Amygdala (tissue), 56 donors: Measurements from ENCODE around the gene IL17REL.

Source experiments
- DNase-seq, 56 donors: peaks; one replicate each; lab custom pipeline; 2025; lab: John Stamatoyannopoulos, UW

The IL17REL gene

DNA sequence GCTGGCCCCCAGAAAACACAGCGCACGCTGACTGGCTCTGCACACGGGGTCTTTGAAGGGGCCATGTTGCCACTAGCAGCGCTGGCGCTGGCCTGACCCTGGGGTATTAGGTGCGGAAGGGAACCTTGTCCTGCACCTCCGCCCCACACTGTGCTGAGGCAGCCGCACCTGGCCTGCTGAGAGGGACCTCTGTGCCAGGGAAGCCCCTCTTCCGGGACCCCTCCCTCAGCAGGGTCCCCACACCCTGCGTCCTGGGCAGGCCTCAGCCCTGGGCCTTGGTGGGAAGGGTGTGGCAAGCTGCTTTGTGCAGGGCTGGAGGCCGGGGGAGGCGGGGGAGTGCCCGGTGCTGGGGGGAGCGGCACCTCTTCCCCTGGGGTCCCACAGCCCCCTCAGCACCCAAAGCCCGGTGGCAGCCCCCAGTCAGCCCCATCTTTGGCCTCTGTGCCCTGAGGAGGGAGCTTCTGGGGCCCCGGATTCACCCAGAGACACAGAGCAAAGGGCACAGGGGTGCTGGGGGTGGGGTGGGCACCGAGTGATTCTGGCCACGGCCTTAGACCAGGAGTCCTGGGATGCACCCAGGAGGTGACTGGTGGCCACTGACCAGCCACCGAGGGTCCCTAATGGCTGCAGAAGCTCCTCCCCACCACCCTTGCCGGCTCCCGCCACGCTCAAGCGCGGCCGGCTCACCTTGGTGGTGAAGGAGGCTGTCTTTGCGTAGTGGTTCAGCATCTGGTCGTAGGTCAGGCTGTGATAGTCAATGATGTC lies 34.1 kb upstream of the IL17REL start:
- no peak for DNase-seq

DNA sequence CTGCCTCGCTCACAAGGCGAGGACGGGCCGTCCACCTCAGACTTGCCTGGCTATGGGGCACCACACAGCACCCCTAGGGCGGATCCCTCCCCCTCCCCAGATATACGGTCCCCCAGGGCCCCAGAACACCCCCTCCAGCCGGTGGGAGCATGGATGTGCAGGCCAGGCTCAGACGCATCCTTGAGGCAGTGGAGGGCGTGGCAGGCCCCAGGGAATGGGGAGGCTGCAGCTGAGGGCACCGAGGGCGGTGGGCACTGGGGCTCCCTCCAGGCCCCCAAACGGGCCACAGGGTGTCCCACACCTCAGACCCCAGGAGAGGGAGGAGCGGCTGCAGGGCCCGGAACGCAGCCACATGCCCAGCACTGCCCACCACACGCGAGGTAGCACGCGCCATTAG lies 33.5 kb upstream of the IL17REL start:
- no peak for DNase-seq

DNA sequence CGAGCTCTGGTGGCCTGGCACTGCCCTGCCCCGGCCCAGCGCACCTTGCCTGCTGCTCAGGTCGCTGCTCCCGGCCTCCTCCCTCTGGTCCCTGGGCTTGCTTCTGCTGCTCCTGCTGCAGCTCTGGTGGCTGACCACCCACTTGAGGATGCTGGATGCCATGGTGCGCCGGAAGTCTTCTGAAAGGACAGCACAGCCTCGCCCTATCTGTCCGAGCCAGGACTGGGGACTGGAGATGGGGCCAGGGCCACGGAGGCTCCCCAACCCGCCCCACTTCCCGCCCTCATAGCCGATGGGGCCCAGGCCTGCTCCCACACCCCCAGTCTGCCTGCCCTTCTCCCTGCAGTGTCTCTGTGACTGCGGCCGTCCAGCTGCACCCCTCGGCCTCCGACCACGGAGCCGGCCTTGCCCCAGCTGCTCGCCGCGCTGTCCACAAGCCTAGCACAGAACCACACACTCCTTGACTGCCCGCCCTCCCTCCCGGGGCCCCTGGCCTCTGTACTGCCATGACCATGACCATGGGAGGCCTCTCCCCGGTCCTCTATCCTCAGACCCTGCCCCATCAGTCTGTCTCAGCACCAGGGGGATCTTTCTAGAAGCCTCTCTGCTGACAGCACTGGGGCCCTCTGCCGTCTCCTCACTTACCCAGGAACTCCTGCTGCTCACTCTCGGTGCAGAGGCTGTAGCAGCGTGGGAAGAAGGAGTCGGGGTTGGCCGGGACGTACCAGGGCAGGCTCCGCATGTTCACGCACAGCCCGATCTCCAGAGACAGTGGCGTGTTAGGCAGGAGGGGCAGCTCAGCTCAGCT lies 32.9 kb upstream of the IL17REL start:
- DNase-seq = no peak

DNA sequence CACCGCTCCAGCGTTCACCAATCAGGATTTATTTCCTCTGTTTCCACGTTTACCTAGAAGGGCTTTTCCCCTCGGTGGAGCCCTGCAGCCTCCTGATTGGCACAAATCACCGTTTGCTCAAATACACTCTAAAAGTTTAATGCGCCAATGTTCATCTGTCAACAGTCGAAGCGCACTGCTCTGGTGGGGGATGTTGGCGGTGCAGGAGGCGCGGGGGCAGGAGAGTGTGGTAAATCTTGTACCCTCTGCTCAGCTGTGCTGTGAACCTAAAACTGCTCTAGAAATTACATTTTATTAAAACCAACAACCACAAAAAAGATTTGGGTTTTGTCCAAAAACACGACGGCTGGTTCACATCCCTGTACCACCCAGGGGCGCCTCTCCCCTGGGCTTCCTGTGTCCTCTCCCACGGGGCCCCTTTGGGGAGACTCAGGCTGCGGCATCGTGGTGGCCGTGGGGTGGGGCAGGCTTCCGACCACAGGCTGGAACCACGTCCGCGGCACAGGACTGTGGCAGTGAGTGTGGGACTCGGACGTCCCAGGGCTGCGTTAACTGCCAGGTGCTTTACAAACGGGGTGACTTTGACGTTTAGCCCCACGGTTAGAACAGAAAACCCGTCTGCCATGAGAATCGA lies 32.0 kb upstream of the IL17REL start:
- no peak for DNase-seq

DNA sequence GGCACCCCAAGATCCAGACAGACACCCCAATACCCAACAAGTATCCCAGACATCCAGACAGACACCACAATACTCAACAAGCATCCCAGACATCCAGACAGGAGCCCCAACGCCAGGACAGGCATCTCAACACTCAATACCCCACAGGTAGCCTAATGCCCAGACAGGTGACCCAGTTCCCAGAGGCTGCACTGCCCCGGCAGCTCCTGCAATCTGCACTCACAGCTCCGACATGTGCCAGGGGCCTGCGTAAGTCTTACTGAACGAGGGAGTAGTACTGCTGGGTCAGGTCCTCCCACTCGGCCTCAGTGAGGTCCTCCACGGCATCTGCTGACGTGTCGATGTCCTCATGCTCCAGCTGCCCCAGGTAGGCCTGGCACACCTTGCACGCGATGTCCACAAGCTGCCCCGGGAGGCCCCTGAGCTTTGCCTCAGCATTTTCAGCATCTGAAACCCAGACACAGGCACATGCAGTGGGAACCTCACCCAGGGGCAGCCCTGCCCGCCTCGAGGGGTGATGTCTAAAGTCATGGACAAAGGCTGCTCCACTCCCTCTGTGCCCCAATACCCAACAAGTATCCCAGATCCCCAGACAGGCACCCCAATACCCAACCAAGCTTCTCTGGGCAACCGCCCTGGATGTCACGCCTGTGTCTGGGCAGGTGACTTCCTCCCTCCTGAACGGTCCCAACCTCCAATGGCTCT lies 28.9 kb upstream of the IL17REL start:
- DNase-seq = no peak

DNA sequence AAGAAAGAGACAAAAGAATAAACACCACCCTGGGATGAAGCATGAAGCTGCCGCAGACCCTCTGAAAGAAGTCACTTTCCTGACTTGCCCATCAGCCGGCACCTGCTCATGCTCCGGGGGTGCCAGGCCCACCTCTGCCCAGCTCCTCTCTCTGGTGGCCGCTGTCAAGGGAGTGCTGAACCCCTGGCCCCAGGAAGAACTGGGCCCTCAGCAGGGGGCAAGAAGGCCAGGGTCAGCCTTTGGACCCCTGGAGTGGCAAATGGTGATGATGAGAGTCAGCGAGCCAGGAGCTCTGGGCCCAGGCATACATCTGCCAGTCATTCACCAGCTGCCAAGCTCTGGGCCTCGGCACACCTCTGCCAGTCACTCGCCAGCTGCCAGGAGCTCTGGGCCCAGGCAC lies 28.2 kb upstream of the IL17REL start:
- DNase-seq = no peak

DNA sequence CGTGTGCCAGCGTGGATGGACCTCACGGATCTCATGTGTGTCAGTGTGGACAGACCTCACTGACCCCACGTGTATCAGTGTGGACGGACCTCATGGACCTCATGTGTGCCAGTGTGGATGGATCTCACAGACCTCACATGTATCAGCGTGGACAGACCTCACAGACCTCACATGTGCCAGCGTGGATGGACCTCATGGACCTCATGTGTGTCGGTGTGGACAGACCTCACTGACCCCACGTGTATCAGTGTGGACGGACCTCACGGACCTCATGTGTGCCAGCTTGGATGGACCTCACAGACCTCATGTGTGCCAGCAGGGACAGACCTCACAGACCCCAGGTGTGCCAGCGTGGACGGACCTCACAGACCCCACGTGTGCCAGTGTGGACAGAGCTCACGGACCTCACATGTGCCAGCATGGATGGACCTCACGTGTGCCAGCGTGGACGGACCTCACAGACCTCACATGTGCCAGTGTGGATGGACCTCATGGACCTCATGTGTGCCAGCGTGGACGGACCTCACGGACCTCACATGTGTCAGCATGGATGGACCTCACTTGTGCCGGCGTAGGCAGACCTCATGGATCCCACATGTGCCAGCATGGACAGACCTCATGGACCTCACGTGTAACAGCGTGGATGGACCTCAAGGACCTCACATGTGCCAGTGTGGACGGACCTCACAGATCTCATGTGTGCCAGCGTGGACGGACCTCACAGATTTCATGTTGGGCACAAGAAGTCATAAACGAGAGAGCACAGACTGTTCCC lies 27.3 kb upstream of the IL17REL start:
- DNase-seq = no peak

DNA sequence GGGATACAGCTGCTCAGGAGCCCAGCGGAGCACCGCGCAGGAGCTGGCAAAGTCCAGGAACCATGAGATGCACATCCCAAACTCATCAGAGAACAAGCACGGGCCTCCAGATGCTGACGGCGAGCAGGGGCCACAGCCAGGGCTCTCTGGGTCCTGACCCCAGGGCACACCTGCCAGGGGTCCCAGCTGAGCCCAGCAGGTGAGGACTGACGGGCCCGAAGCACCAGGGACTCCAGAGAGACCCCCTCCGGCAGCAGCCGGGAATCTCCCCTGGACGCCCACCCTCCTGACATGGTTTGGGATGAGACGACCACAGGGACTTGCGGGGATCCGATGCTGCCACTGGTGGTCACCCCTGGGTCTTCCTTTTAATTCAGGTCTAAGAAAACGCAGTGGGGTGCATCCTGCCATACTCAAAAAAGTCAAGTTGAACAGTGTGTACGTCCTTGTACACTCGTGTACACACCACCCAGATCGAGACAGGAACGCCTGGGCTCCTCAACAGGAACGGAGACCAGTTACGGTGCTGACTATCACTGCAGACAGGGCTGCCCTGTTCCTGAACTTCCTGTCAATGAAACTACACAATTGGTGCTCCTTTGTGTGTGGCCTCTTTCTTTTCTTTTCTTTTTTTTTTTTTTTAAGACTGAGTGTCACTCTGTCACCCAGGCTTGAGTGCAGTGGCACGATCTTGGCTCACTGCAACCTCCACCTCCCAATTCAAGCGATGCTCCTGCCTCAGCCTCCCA lies 23.6 kb upstream of the IL17REL start:
- no peak for DNase-seq

DNA sequence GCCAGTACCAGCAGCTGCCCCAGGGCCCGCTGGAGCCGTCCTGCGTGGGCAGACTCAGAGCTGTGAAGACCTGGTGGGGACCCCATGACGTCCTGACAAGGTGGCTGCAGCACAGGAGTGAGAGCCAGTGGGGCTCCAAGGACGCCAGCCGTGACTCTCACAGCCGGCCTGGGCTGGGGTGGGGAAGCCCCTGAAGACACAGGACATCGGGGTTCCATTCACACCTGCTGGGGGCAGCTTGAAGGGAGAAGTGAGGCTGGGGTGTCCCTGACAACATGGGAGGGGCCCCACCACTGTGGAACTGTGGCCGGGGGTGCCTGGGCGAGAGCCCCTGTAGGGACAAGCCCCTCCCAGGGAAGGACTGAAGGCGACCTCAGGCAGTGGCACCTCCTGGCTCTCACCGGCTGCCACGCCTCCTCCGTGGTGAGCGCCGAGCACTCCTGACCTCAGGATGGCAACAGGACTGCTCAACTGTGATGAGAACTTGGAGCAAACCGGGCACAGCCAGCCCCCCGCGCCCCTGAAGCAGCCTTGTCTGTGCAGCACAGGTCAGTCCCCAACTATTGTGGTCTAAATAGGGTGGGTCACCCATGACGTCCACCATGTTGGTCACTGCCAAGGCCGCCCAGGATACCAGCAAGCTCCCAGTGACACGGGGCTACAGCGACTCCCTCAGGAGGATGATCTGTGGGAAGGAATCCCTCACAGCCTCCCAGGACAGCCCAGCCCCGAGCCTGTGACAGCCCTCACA lies 22.7 kb upstream of the IL17REL start:
- DNase-seq = no peak

DNA sequence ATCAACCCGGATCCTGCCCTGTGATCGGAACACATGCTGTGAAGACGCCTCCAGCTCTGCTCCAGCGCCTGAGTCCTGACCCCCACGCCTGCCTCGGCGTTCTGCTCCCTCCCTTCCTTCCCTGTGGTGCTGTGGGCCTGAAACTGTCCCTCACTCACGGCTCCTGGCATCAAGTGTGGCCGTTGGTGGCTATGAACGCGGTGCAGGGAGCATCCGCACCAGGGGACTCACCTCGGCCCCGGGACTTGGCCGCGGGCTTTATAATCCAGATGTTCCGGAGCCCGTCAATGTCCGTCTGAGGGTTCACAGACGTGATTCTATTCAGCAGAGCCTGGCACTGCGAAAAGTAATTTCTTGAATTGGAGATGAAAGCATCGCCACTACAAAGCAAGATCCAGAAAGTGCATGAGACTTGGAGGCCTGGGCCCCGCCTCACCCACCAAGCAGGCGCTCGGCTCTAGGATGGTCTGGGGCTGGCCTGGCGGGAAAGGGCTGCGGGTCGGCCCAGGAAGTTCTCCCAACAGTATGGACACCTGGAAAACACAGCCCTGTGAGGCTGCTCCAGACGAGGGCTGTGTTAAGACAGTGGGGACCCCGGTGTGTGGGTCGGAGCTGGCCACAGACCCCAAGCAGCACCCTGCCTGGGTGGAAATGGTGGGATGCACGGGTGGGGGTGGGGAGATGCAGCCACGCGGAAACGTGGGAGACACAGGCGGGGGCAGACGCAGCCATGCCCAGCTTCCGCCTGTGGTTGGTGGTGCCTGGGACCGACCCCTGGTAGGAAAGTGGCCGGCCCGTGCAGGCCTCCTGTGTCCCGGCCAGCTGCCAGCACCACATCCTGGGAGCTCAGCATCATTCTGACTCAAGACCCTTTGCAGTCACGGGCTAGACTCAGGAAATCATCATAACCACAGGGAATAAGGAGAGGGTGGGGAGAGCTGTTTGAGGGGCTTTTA lies 21.8 kb upstream of the IL17REL start:
- DNase-seq = no peak

DNA sequence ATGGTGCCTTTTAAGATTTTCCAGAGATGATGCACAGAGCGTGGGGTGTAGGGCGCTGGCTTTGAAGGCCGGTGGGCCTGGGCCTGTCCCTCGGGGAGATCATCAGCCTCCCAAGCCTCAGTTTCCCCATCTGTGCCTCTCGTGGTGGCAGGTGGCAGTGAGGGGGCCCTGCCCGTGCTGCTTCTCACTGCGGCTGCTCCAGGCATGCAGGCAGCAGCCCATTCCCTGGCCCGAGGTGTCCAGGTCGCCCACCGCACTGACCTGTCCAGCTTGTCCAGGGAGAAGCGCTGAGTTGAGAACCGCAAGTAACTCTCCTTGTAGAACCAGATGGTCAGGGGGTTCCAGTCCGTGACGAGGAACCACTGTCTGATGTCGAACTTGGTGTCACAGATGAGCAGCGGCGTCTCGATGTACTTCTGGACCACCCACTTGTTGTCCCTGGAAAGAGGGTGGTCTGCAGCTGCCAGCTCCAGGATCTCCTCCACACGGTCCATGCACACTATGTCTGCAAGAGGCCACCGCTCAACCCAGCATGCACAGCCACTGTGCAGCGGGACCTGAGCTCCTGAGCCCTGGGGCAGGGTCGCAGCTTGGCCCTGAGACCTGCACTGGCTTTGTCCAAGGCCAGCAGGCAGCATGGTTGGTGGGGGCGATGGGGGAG lies 20.5 kb upstream of the IL17REL start:
- no peak for DNase-seq

DNA sequence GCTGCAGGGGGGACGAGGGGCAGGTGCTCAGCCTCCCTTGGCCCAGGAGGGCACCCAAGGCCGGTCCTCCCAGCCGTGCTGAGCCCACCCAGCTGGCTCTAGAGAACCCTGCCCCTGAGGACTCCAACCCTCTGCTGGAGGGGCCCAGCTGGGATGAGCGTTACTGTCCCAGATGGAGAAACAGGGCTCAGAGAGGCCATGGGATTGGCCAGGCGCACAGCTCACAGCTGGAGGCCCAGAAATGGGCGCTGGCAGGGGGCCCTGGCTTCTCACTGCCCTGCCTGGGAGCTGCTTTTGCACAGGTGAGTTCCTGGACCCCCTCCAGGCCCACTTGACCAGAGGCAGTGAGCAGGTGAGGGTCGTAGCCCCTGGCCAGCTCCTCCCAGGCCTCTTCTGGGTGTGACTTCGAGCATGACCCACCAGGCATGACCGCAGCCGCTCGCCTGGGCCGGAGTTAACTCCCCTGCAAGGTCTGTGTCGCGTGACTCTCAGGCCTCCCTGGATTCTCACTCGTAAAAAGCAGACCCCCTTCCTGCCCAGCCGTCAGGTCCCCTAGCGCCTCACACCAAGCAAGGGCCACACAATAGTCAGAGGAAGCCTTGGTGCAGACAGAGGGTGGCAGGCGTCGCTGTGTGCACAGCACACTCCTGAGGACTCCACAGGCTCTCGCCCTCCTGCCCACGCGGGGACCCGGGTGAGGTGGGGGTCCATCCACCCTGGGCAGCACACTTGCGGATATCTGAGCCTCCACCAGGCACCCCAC lies 19.7 kb upstream of the IL17REL start:
- DNase-seq = no peak

DNA sequence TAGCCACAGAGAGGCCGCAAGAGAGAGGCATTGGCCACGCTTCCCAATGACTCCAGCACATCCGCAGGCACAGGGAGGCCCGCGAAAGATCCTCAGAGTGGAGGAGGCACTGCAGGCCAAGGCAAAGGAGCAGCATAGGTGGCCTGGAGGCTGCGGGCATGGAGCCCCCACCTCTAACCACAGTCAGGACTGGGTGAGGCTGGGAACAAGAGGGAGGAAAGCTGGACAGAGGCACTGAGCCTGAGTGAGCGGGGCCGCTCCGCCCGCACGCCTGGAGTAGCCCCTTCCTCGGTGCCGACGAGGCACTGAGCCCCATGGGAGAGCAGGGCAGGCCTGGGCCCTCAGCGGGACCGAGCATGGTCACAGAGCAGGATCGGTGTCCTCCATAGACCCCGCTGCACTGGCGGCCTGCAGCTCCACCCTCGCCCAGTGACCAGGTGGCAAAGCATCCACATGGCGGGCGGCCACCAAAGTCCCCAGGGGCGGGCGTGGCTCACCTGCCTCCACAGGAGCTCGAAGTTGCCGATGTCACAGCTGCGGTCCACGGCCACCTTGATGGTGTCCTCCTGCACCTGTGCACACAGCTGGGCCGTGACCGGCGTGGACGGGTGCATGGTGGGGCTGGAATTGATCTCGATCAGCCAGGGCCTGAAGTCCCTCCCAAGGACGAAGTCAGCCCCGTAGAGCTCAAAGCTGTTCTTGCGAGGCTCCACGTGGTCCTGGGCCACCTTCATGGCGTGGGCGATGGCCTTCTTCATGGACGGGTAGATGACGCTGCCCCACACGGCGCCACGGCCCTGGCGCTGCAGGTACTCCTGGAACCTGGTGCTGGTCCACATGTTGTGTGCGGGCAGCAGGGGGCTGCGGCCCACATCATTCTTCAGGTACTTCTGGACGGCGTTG lies 18.9 kb upstream of the IL17REL start:
- no peak for DNase-seq

DNA sequence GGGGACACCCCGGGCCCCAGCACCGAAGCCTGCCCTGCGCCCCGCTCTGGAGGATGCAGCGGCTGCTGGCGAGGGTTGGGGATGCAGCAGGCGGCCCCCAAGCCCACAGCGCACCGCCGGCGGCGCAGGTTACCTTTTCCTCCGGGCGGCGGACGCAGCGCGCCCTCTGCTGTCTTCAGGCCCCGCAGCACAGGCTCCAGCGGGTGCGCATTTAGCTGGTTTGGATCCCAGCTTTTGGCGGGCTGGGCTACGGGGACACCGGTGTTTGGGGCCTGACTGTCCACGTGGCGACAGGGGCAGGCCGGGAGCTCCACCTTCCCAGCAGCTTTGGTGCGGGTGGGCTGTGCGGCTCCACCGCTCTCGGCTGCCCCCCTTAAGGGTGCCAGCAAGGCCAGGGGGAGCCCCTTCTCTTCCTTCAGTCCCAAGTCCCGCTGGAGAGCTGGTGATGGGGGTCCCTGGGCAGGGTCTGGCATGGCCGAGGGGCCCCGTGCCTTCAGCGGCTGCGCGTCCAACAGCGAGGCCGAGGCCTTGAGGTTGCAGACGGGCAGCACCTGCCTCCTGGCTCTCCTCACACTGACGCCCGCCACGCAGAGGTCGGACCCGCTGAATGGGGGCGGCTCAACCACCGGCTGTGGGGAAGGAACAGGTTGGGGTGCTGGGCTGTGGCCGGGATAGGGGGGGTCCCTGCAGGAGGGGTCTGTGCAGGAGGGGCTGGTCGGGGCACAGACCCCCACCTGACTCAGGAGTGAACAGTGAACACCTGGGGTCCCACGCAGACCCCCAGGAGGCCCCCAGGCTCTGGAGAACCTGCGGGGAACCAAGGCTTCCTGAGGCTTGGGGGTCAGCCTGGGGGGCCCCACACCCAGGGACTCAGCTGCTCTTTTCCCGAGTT lies 18.0 kb upstream of the IL17REL start:
- peak in 38 of 56 donors; percentile 5 to 74 (median 30) for DNase-seq
